HG02642 (cell line): ENCODE measurements around the gene MPI.
A peak's percentile ranks its signal among the peaks of the same experiment; 100 is the strongest.
"Not testable (repeated sequence)": the region's sequence is repeated elsewhere in the genome, so short reads cannot be mapped to it uniquely, and the experiment has no call there.

Experiments used
- ATAC-seq: cut with Tn5 transposase; IDR thresholded peaks from one replicate; pipeline ENCODE4 v1.9.1; 2021; ENCODE audit warnings: mild to moderate bottlenecking; ENCODE audit not compliant: unreplicated experiment, poor library complexity

Gene MPI

GRCh38 chr15:74889390-74889882 is 406 bp upstream of the MPI start:
- ATAC-seq = peak; percentile 18

DNA sequence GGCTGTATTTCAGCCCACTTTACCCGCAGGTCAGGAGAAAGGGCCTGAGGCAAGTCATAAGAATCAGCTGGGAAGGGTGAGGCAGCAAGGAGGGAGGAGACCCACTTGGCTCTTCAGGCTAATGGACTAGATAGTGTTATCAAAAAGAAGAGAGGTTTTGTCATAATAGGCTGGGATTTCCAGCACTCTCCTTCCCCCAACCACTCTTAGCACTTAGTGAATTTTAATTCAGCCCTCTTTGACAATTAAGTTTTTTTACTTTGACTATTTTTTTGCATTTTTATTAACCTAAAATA is 771 bp downstream of the MPI start:
- no peak for ATAC-seq

GRCh38 chr15:74891469-74891868 is 1.6 kb downstream of the MPI start:
- no peak for ATAC-seq

GRCh38 chr15:74892313-74892712 is 2.5 kb downstream of the MPI start:
- no peak for ATAC-seq

- ATAC-seq = no peak
These were observed 3.1 kb downstream of the MPI start for GRCh38 chr15:74892931-74893330.

DNA sequence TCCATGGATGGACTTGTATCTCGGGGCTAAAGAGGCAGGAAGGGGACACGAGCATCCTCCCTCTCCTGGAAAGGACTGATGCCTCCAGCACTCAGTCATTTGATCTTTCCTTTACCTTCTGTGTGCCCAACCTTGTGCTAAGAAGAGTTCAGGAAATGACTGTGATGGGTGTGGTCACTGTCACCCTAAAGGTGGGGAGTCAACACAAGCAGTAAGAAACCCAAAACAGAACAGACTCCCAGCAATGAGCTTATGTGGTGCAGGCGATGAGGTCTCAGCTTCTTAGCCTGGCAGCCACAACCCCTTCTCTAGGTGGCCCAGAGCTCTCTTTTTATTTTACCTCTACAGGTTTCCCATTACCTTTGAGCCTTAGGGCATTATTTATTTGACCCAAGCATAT is 3.8 kb downstream of the MPI start:
- ATAC-seq = no peak

DNA sequence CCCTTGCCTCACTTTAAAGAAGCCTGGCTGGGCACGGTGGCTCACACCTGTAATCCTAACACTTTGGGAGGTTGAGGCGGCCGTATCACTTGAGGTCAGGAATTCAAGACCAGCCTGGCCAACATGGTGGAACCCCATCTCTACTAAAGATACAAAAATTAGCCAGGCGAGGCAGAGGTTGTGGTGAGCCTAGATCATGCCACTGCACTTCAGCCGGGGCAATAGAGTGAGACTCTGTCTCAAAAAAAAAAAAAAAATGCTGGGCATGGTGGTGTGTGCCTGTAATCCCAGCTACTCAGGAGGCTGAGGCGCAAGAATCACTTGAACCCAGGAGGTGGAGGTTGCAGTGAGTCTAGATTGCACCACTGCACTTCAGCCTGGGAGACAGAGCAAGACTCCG is 4.5 kb downstream of the MPI start:
- not testable (repeated sequence) for ATAC-seq

- no peak for ATAC-seq
These were observed 6.0 kb downstream of the MPI start for GRCh38 chr15:74895830-74896229.

DNA sequence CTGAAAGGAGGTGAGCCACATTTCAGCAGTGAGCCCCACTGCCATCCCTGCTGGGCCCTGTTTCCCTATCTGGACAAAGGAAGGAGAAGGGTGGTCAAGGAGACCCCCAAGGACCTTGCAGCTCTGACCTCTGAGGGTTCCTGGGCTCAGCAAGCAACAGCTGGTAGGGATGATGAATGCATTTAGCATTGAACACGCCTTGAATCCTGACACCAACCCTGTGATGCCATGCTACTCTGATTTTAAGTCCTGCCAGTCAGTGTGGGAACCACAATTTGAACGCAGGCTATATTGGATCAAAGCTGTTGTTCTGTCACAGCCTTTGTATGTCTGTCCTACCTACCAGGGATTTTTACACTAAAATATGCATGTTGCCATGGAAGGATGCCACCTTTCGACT is 6.5 kb downstream of the MPI start:
- ATAC-seq = no peak

GRCh38 chr15:74897300-74897701 is 7.5 kb downstream of the MPI start:
- no peak for ATAC-seq

- no peak for ATAC-seq
These were observed 11.8 kb downstream of the MPI start for GRCh38 chr15:74901612-74902063.

GRCh38 chr15:74902295-74903075 is 12.6 kb downstream of the MPI start:
- no peak for ATAC-seq

DNA sequence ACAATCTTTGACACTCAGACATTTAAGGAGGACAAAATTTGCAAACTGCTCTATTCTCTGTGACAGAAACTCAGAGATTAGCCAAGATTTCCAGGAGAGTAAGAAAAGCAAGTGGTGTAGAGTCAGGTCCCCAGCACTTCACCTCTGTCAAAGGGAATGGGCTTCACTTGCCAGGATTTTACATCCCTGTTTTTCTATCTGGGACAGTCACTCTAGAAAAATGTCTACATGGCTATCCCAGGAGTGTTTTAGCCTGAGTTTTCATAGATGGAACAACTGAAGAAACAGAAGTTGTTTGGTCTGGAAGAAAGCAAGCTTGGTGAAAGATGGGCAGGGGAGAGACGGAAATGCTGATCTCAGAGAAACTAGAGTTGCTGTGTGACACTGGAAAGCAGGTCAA is 13.8 kb downstream of the MPI start:
- no peak for ATAC-seq

DNA sequence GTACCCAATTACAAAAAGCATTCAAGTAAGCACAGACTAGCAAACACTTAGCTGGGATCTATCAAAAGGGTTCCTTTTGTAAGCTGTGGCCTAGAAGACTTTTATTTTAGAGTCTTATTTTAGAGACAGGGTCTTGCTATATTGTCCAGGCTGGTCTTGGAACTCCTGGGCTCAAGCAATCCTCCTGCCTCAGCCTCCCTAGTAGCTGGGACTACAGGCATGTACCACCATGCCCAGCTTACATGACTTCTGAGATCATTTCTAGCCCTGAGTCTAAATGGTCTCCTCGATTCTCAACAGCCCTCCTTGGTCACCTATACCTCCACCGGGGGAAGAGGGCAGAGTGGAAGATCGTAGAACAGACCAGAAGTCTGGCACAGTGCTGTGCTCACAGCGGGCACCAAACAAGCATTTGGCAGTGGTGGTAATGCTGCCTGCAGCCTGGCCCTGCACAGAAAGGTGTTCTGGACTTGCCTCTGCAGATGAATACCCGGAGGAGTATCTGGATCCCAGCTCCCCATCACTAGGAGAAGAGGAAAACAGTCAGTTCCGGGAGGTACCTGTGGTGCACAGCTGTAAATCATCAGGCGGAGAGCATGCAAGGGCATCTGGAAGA is 14.5 kb downstream of the MPI start:
- ATAC-seq = no peak

DNA sequence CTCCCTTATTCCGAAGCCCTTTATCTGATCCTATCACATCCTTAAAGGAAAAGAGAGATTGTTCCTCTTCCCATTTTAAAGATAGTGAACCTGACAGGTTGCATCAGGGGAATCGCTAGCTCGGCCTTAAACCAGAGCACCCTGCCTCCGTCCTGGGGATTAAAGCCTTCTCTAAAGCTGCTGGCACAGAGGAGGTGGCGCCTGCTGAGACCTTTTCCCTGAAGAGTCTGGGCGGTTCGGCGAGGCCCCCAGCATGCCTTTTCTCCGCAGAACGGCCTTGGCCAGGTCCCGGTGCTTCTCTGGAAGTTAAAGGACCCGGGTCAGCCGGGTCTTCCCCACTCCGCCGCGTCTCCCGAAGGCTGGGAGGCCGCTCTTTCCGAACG is 16.2 kb downstream of the MPI start:
- ATAC-seq = peak; percentile 21

GRCh38 chr15:74906450-74907162 is 16.8 kb downstream of the MPI start, which contains the start of gene FAM219B:
FAM219B (minus strand) TSS chr15:74906851; CDS start chr15:74906800, 51 bp downstream.
- ATAC-seq = peak; percentile 88

DNA sequence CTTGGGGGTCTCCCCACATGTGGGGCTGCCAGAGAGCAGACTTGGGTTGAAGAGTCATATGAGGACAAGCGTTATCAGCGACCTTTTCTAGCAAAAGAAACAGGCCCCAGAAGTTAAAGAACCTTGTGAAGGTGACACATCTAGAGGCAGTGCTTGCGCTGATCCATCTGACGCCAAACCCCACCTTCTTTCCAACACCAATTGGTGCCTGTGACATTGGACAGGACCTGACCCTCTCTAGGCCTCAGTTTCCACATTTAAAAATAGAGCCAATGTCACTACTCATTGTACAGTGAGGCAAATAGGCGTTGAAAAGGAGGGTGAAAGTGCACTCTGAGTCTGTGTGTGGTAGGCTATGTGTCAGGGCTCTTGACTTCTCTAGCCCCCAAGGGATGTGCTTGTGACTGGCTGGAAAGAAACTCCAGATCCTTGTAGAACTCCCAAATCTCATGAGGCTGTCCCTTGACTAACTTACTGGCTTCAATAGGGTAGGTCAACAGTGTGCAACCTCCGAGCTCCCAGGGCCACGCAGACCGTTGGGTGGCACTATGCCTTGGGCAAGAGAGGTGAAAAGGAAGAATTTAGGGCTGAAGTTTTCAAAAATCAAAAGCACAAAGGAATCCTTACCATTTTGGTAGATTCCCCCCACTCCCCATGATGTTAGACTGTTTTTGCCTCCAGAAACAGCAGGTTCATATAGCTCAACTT is 17.5 kb downstream of the MPI start:
- peak; percentile 3 for ATAC-seq

- no peak for ATAC-seq
These were observed 18.8 kb downstream of the MPI start for GRCh38 chr15:74908635-74909034.

- ATAC-seq = no peak
These were observed 23.2 kb downstream of the MPI start for GRCh38 chr15:74913041-74913440.

GRCh38 chr15:74913799-74914198 is 24.0 kb downstream of the MPI start:
- ATAC-seq = not testable (repeated sequence)

DNA sequence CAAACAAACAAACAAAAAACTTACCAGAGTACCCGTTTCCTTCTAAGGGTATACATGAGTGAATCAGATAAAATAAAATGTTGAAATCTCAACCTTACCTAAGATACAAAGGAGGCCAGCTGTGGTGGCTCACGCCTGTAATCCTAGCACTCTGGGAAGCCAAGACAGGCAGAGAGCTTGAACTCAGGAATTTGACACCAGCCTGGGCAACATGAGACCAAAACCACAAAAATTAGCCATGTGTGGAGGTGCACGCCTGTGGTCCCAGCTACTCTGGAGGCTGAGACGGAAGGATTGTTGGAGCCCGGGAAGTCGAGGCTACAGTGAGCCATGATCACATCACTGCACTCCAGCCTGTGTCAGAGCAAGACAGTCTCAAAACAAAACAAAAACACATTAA is 27.8 kb downstream of the MPI start:
- ATAC-seq = no peak
